Epithelial cell of prostate (primary cell): ENCODE data around the gene USP17L10.
"Not testable (repeated sequence)": the region's sequence is repeated elsewhere in the genome, so short reads cannot be mapped to it uniquely, and the experiment has no call there.

Experiments
- DNase-seq: peaks from one replicate; pipeline ENCODE4 v3.0.0-alpha.2; 2011; ENCODE audit warnings: low read depth, low spot score
- H3K27ac ChIP-seq: fragments of 450-650 bp; 2 replicates; pipeline ENCODE4 v1.5.1; 2017; ENCODE audit warnings: mild to moderate bottlenecking

Gene USP17L10

DNA sequence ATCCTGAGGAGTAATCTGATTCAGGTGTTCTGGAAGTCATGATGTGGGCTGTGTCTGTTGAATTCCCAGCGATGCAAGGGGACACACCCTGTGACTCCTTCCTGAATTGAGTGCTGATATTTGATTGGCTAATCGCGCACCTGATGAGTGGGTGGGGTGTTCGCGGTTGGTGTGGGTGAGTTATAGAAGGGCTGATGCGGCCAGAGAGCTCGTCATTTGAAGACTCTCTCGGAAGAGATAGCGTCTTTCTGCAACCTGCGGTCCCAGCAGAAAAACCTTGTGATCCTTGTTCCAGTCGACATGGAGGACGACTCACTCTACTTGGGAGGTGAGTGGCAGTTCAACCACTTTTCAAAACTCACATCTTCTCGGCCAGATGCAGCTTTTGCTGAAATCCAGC is at the start of gene USP17L10:
TSS of gene USP17L10 (plus strand) at position 301 of the 400 bp plus-strand sequence. CDS start at position 301, 0 bp downstream.
- H3K27ac ChIP-seq, DNase-seq: not testable (repeated sequence)

DNA sequence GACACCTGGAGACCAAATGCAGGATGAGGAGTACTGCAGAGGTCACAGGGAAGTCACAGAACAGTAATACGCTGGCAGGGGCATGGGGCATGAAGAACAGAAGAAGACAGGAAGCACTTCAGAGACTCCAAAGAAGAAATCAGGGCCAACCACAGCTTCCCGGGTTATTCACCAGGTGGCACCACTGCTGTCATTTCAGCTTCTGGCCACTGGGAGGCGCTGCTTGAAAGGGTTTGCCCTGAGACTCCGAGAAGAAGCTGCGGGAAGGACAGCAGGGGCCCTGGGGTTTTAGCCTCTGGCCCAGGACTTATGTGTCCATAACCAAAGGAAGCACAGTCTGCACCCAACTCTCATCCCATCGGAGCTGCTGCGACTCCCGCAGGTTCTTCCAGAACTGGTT is 44.5 kb upstream of the USP17L10 start:
- H3K27ac ChIP-seq, DNase-seq: not testable (repeated sequence)

- H3K27ac ChIP-seq, DNase-seq: not testable (repeated sequence)
Measured at GRCh38 chr4:9169791-9170459, 40.5 kb upstream of the USP17L10 start, which contains the start of gene FAM90A26. FAM90A26 (plus strand) TSS chr4:9170409; CDS start chr4:9173173, 2,764 bp downstream.

DNA sequence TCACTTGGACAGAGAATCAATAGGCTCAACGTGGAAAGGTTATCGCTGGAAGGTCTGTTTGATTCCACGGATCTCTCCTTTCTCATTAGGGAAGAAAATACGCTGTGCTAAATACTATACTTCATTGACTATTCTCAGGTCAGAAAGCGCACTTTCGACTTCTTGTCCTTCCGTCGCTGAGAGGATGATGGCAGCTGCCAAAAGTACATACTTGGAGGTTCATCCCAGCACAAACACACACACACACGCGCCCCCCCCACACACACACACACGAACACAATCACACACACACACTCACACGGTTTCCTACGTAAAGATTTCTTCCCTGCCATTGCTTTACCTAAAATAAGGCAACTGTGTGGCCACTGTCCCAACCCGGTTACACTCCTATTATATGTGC is 4.2 kb downstream of the USP17L10 start:
- DNase-seq, H3K27ac ChIP-seq: not testable (repeated sequence)

DNA sequence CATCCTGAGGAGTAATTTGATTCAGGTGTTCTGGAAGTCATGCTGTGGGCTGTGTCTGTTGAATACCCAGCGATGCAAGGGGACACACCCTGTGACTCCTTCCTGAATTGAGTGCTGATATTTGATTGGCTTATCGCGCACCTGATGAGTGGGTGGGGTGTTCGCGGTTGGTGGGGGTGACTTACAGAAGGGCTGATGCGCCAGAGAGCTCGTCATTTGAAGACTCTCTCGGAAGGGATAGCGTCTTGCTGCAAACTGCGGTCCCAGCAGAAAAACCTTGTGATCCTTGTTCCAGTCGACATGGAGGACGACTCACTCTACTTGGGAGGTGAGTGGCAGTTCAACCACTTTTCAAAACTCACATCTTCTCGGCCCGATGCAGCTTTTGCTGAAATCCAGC is 4.6 kb downstream of the USP17L10 start, which contains the start of gene USP17L11:
TSS of gene USP17L11 (plus strand) at position 301 of the 400 bp plus-strand sequence. CDS start at position 301, 0 bp downstream.
- DNase-seq, H3K27ac ChIP-seq: not testable (repeated sequence)

DNA sequence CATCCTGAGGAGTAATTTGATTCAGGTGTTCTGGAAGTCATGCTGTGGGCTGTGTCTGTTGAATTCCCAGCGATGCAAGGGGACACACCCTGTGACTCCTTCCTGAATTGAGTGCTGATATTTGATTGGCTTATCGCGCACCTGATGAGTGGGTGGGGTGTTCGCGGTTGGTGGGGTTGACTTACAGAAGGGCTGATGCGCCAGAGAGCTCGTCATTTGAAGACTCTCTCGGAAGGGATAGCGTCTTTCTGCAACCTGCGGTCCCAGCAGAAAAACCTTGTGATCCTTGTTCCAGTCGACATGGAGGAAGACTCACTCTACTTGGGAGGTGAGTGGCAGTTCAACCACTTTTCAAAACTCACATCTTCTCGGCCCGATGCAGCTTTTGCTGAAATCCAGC is 9.4 kb downstream of the USP17L10 start, which contains the start of gene USP17L12:
TSS of gene USP17L12 (plus strand) at position 301 of the 400 bp plus-strand sequence. CDS start at position 301, 0 bp downstream.
- DNase-seq, H3K27ac ChIP-seq: not testable (repeated sequence)

- H3K27ac ChIP-seq, DNase-seq: not testable (repeated sequence)
Measured at GRCh38 chr4:9224596-9224995, 14.1 kb downstream of the USP17L10 start, which contains the start of gene USP17L13. USP17L13 (plus strand) TSS chr4:9224896; CDS start chr4:9224896, 0 bp downstream.

DNA sequence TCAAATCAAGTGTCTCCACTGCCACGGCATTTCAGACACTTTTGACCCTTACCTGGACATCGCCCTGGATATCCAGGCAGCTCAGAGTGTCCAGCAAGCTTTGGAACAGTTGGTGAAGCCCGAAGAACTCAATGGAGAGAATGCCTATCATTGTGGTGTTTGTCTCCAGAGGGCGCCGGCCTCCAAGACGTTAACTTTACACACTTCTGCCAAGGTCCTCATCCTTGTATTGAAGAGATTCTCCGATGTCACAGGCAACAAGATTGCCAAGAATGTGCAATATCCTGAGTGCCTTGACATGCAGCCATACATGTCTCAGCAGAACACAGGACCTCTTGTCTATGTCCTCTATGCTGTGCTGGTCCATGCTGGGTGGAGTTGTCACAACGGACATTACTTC is 19.8 kb downstream of the USP17L10 start:
- DNase-seq, H3K27ac ChIP-seq: not testable (repeated sequence)

- not testable (repeated sequence) for DNase-seq, H3K27ac ChIP-seq
Measured at GRCh38 chr4:9234085-9234484, 23.6 kb downstream of the USP17L10 start, which contains the start of gene USP17L15. USP17L15 (plus strand) TSS chr4:9234385; CDS start chr4:9234385, 0 bp downstream.

GRCh38 chr4:9238461-9238860 is 28.0 kb downstream of the USP17L10 start:
- not testable (repeated sequence) for H3K27ac ChIP-seq, DNase-seq

- not testable (repeated sequence) for H3K27ac ChIP-seq, DNase-seq
Measured at GRCh38 chr4:9243579-9243978, 33.1 kb downstream of the USP17L10 start, which contains the start of gene USP17L17. USP17L17 (plus strand) TSS chr4:9243879; CDS start chr4:9243879, 0 bp downstream.

GRCh38 chr4:9247953-9248680 is 37.7 kb downstream of the USP17L10 start, which contains the start of gene USP17L18:
USP17L18 (plus strand) TSS chr4:9248630; CDS start chr4:9248630, 0 bp downstream.
- not testable (repeated sequence) for DNase-seq, H3K27ac ChIP-seq

- not testable (repeated sequence) for H3K27ac ChIP-seq, DNase-seq
Measured at GRCh38 chr4:9253078-9253477, 42.6 kb downstream of the USP17L10 start, which contains the start of gene USP17L19. USP17L19 (plus strand) TSS chr4:9253378; CDS start chr4:9253378, 0 bp downstream.

GRCh38 chr4:9257824-9258223 is 47.4 kb downstream of the USP17L10 start, which contains the start of gene USP17L20:
USP17L20 (plus strand) TSS chr4:9258124; CDS start chr4:9258124, 0 bp downstream.
- DNase-seq, H3K27ac ChIP-seq: not testable (repeated sequence)
